HL-60/S4 (cell line): Measurements from ENCODE around the gene CCDC91.

Experiments used
- in situ Hi-C: fragments of 300-500 bp; cut with MboI; formaldehyde crosslinking; loops from 2 replicates; pipeline ENCODE4 v1.14.3; 2022; ENCODE audit warnings: low sequenced_read_pairs

CCDC91 gene

GRCh38 chr12:28574746-28575592 is 384.7 kb downstream of the CCDC91 start:
- in situ Hi-C loops: no loop called here

DNA sequence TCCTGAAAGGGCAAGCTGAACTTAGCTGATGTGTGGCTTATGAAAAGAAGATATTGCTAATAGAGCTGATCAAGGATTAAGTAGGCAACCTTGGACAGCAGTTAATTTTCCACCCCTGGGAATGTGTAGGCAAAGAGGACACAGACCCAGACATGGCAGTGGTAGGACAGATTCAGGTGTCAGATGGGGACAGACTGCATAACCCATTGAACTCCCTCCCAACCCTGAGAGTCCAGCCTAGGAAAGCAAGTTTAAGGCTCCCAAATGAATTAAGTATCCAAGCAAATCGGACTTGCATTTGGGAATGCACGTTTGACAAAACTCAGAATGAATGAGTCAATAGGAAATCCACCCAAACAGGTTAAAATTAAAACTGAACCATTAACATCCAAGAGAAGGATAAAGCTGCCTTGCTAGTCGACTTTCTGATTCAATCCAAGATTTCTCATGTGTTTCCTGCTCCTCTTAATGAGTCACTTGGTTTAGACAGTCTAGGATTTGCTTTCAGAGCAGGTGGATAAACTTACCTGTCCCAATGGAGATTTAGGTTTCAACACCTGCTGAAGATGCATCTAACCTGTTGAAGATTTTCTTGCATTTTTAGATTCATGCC is 385.4 kb downstream of the CCDC91 start:
- in situ Hi-C loops: no loop called here

- in situ Hi-C loops: no loop called here
Observed at GRCh38 chr12:28578361-28578760, 388.1 kb downstream of the CCDC91 start.

DNA sequence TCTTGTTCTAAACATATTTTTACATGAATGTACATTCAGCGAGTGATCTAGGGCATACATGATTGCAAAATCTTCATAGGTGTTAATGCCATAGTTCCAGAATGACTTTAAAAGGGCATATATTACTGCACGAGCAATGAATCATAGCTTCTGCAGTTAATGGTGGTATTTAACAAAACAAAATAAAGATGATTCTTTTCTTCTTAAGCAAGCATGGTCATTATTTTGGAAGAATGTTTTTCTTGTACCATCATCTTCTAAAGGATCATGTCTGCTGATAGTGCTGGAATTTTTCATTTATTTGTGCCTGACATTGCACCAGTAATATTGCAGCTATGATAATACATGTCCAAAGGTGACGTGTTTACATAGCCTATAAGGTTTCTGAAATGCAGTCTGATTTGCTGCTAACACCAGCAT is 388.6 kb downstream of the CCDC91 start:
- in situ Hi-C loops: no loop called here

GRCh38 chr12:28582672-28583376 is 392.6 kb downstream of the CCDC91 start:
- in situ Hi-C loops: no loop called here

DNA sequence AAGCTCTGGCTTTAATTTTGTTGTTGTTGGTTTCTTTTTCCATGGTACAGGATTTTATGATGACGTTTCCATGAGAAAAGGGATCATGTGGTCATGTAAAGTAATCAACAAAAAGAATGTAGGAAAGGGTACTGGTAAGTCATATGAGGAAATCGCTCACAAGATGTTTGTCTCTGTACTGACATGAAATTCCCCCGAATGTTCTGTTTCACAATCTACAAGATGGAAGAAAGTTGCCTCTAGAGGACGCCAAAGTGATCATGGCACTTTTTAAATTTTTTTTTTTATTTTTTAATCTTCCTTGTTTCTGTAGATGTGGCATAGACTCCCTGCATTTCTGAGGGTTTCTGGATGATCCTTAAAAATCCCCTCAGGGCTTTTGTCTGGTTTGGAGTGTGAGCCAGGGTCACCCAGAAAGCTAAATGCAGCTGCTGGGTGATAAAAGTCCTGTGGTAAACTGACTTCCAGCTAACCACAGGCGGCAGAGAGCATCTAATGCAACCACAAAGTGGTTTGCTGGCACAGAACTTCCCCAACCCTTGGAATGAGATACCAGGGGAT is 393.5 kb downstream of the CCDC91 start:
- in situ Hi-C loops: no loop called here

DNA sequence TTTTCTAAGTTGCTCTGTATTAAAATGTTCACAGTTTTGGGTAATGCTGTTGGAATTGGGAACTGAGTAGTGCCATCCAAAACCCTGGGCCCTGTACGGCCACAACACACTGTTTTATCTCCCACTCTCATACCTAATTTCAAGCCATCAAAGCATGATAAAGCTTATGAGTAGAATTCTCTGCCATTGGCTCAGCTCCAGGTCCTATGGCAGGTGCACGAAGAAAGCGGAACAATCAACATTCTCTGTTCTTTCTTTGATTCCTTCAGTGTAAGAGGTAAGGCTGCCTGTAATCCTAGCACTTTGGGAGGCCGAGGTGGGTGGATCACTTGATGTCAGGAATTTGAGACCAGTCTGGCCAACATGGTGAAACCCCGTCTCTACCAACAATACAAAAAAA is 394.9 kb downstream of the CCDC91 start:
- in situ Hi-C loops: no loop called here

GRCh38 chr12:28586481-28586880 is 396.2 kb downstream of the CCDC91 start:
- in situ Hi-C loops: no loop called here

DNA sequence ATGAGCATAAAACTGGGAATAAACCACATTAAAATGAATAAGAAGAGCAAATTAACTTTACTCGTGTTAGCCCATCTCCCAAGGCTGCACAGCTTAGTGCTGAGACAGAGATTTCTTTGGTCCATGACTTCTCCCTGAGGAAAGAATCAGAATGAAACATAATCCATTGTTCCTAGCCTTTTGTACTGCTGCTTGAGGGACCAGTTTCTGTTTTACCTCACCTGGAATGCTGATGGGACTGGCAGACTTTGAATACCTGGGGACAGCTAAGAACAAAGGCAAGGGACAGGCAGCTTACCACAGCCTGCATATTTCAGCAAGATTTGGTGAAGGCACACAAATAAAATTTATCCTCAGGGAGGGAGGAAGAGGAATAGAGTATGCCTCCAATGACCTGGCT is 401.6 kb downstream of the CCDC91 start:
- in situ Hi-C loops: no loop called here
